ENCODE data around the gene DPY19L3. TPM values are rescaled to one million over a fixed set of nuclear protein-coding genes. Genes with fewer than 3 reads are reported as not detected.

DPY19L3 gene
- total RNA-seq, 2 experiments from 2014 or later: 10.4 to 12.4 TPM

DNA sequence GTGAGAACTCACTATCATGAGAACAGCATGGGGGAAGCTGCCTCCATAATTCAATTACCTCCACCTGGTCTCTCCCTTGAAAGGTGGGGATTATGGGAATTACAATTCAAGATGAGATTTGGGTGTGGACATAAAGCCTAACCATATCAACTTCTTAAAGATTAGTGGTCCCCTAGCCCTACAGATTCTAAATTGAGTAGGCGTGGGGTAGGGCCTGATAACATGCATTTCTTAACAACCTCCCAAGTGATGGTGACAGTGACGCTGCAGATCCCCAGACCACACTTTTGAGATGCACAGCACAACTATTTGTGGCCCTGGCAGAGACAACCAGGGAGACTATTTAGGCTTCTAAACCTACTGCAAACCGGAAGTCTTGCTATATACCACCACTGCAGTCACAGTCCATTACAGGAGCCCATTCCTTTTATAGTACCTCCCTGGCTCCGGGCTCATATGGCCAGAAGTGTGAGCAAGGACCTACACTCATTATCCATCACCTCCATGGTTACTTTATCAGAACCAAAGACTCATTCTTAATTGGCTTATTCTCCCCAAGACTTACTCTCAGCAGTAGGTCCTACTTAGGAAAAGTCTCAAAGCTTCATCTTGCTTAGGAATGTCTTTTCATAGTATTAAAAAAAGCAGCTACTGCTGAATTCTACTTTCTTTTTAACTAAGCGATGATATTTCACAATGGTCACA, 2.1 kb upstream of the DPY19L3 start:
- ATAC-seq (no peak), DNase-seq (no peak)
- no peaks in the 10 kb centered on the region for H3K27me3 Mint-ChIP-seq
- peak overlapping the region; percentile 83 for H3K4me3 Mint-ChIP-seq
- no peaks in the 10 kb centered on the region for H3K9me3 Mint-ChIP-seq
- no peak overlapping the region for H3K27ac Mint-ChIP-seq
- CTCF ChIA-PET: no interaction called here
- POLR2A ChIA-PET: no interaction called here
- intact Hi-C loops (cut with micrococcal nuclease): no loop called here
- H3K36me3 Mint-ChIP-seq (ENCODE audit: low read depth): peaks cover 2% of the 10 kb centered on the region
- TF ChIP-seq, protein P1, sequence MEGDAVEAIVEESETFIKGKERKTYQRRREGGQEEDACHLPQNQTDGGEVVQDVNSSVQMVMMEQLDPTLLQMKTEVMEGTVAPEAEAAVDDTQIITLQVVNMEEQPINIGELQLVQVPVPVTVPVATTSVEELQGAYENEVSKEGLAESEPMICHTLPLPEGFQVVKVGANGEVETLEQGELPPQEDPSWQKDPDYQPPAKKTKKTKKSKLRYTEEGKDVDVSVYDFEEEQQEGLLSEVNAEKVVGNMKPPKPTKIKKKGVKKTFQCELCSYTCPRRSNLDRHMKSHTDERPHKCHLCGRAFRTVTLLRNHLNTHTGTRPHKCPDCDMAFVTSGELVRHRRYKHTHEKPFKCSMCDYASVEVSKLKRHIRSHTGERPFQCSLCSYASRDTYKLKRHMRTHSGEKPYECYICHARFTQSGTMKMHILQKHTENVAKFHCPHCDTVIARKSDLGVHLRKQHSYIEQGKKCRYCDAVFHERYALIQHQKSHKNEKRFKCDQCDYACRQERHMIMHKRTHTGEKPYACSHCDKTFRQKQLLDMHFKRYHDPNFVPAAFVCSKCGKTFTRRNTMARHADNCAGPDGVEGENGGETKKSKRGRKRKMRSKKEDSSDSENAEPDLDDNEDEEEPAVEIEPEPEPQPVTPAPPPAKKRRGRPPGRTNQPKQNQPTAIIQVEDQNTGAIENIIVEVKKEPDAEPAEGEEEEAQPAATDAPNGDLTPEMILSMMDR (IDR thresholded peaks at IDR 0.05): no peak
- H3K4me1 Mint-ChIP-seq (ENCODE audit: low read depth): peaks cover 20% of the 10 kb centered on the region

DNA sequence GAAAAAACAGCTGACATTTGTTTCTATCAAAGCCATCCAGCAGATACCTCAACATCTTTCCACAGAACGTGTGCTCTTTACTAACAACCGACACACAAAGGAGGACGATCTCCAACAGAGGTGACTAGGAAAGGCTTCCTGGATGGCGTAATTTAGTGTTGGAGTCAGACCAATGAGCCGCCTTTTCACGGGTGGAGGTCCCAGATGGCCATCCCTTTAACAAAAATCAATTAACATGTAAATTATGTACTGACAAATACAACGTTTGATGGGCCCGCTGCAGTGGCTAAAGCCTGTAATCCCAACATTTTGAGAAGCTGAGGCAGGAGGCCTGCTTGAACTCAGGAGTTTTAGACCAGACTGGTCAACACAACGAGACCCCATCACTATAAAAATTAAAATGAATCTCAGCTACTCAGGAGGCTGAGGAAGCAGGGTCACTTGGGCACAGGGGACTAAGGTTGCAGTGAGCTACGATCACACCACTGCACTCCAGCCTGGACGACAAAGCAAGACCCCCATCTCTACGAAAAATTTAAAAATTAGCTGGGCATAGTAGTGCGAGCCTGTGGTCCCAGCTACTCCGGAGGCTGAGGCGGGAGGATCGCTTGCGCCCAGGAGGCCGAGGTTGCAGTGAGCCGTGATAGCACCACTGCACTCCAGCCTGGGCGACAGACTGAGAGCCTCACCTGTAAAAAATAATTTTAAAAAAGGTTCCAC, 1.2 kb upstream of the DPY19L3 start:
- H3K4me3 Mint-ChIP-seq: peak overlapping the region; percentile 83
- H3K9me3 Mint-ChIP-seq: no peaks in the 10 kb centered on the region
- peaks cover 10% of the 10 kb centered on the region for H3K36me3 Mint-ChIP-seq (ENCODE audit: low read depth)
- POLR2A ChIA-PET: interaction anchor here (2.3 kb wide), 1 partner anchor 58 kb away, joined by 21 read pairs; the partner anchor contains the start of gene ZNF507
- CTCF ChIA-PET: interaction anchor here (0.9 kb wide), 1 partner anchor 21 kb away, joined by 3 read pairs; no protein-coding TSS in a partner anchor
- ATAC-seq: no peak
- H3K27ac Mint-ChIP-seq: peak overlapping the region; percentile 88
- TF ChIP-seq, protein P1 (IDR thresholded peaks at IDR 0.05): no peak
- DNase-seq: no peak
- intact Hi-C loops (cut with micrococcal nuclease): no loop called here
- H3K4me1 Mint-ChIP-seq (ENCODE audit: low read depth): peaks cover 21% of the 10 kb centered on the region
- no peaks in the 10 kb centered on the region for H3K27me3 Mint-ChIP-seq

DNA sequence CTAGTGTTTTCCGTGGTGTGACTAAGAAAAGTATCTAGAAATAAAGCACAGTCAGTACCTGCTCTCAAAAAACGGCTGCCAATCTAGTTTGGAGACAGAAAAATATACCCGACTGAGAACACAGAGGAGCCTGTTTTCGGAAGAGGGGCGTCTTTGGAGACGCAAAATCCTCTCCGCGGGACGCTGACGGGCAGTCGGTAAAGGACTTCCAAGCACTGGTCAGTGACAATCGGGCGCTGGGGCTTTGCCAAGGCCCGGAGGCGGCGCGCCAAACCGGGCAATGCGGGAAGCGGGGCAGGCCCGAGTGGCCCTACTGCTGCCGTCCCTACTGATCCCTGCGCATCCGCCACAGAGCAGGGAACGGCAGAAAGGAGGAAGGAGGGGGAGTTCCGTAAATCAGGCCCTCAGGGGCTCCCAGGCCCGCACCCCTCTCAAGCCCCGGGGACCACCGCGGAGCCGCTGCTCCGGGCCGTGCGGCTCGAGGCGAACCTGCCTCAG, 588 bp upstream of the DPY19L3 start:
- H3K9me3 Mint-ChIP-seq: no peaks in the 10 kb centered on the region
- peak overlapping the region; percentile 83 for H3K4me3 Mint-ChIP-seq
- ChIA-PET CTCF (interaction anchor here (0.7 to 0.9 kb wide), 2 partner anchors 12 to 22 kb away, joined by 3 read pairs; no protein-coding TSS in a partner anchor), POLR2A (interaction anchor here (0.6 to 2.3 kb wide), 6 partner anchors 8 to 59 kb away, joined by 3 to 21 read pairs (median 4); partner anchors contain the start of gene ZNF507)
- no peaks in the 10 kb centered on the region for H3K27me3 Mint-ChIP-seq
- TF ChIP-seq, protein P1 (IDR thresholded peaks at IDR 0.05): no peak
- no peak for DNase-seq
- peaks cover 15% of the 10 kb centered on the region for H3K36me3 Mint-ChIP-seq (ENCODE audit: low read depth)
- intact Hi-C loops (cut with micrococcal nuclease): no loop called here
- peaks cover 21% of the 10 kb centered on the region for H3K4me1 Mint-ChIP-seq (ENCODE audit: low read depth)
- peak overlapping the region; percentile 88 for H3K27ac Mint-ChIP-seq
- peak; percentile 12 for ATAC-seq

DNA sequence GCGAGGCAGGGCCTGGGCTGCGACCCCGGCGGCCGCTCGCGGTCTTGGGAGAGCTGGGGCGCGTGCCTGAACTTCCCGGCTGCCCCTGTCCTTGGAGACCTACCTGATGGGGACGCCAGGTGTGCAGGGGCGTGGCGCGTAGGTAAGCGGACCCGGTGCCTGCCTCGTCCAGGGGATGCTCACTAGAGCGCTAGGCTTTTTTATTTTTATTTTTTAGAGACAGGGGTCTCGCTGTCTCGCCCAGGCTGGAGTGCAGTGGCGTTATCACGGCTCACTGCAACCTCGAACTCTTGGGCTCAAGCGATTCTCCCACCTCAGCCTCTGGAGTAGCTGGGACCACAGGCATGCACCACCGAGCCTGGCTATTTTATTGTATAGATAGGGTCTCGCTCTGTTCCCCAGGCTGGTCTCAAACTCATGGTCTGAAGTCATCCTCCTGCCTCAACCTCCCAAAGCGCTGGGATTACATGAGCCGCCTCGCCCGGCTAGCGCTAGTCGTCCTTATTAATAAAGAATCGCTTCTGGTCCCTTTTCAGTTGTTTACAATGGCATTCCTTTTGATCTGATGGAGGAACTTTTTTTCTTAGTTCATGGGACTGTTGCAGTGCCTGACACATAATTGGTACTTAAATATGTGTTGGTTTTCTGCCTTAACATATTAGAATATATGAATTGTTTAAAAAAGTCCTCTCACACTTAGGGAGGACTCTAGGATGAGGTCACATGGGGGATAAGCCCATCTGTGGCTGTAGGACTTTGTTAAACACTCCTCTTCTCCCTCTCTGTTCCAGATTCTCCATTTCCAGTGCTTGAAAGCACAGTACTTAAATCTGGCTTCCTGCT, 812 bp downstream of the DPY19L3 start:
- Mint-ChIP-seq H3K9me3 (no peaks in the 10 kb centered on the region), H3K27me3 (no peaks in the 10 kb centered on the region), H3K4me1 (ENCODE audit: low read depth) (peaks cover 21% of the 10 kb centered on the region), H3K36me3 (ENCODE audit: low read depth) (peaks cover 19% of the 10 kb centered on the region), H3K27ac (peak overlapping the region; percentile 85), H3K4me3 (peak overlapping the region; percentile 83)
- TF ChIP-seq, protein P1 (IDR thresholded peaks at IDR 0.05): no peak
- POLR2A ChIA-PET: interaction anchor here (0.9 to 2.3 kb wide), 6 partner anchors 9 to 178 kb away, joined by 3 to 21 read pairs (median 4); partner anchors contain the start of gene ZNF507
- CTCF ChIA-PET: no interaction called here
- intact Hi-C loops (cut with micrococcal nuclease): no loop called here
- ATAC-seq (no peak), DNase-seq (no peak)
